HG03064 (cell line): ENCODE results near the gene RAB15.
A peak's percentile ranks its signal among the peaks of the same experiment; 100 is the strongest.

Experiments used
- ATAC-seq: cut with Tn5 transposase; IDR thresholded peaks from one replicate; pipeline ENCODE4 v1.9.1; 2021; ENCODE audit warnings: low read depth; ENCODE audit not compliant: unreplicated experiment

The RAB15 gene

GRCh38 chr14:64971943-64972791, at the start of gene RAB15:
Gene RAB15, minus strand, starts transcription at chr14:64972336. Its CDS starts 260 bp downstream, at chr14:64972076.
- no peak for ATAC-seq

- no peak for ATAC-seq
Observed at GRCh38 chr14:65019944-65020566, 47.9 kb upstream of the RAB15 start.

GRCh38 chr14:65016471-65016870, 44.3 kb upstream of the RAB15 start:
- no peak for ATAC-seq

- ATAC-seq = no peak
Observed at GRCh38 chr14:65015391-65015790, 43.3 kb upstream of the RAB15 start.

GRCh38 chr14:65012353-65012752, 40.2 kb upstream of the RAB15 start:
- ATAC-seq = no peak

- no peak for ATAC-seq
Observed at GRCh38 chr14:65011538-65011937, 39.4 kb upstream of the RAB15 start.

- no peak for ATAC-seq
Observed at GRCh38 chr14:65010211-65010931, 38.2 kb upstream of the RAB15 start.

GRCh38 chr14:65007202-65007601, 35.1 kb upstream of the RAB15 start:
- ATAC-seq = no peak

- ATAC-seq = no peak
Observed at GRCh38 chr14:65006261-65006721, 34.2 kb upstream of the RAB15 start.

- ATAC-seq = peak; percentile 73
Observed at GRCh38 chr14:65003394-65003793, 31.3 kb upstream of the RAB15 start.

- ATAC-seq = no peak
Observed at GRCh38 chr14:65002586-65003210, 30.6 kb upstream of the RAB15 start.

GRCh38 chr14:65001723-65002122, 29.6 kb upstream of the RAB15 start:
- no peak for ATAC-seq

GRCh38 chr14:65000898-65001591, 28.9 kb upstream of the RAB15 start:
- no peak for ATAC-seq

- ATAC-seq = no peak
Observed at GRCh38 chr14:64998455-64998931, 26.4 kb upstream of the RAB15 start.

GRCh38 chr14:64997108-64997794, 25.1 kb upstream of the RAB15 start:
- ATAC-seq = no peak

GRCh38 chr14:64995291-64995690, 23.2 kb upstream of the RAB15 start:
- ATAC-seq = no peak

- no peak for ATAC-seq
Observed at GRCh38 chr14:64994540-64994939, 22.4 kb upstream of the RAB15 start.

- ATAC-seq = no peak
Observed at GRCh38 chr14:64993266-64993930, 21.3 kb upstream of the RAB15 start.

- ATAC-seq = no peak
Observed at GRCh38 chr14:64992328-64992885, 20.3 kb upstream of the RAB15 start.
